Cerebellar nuclear complex (tissue), 1 donor: Measurements from ENCODE around the gene MKNK1.
A peak's percentile ranks its signal among the peaks of the same experiment; 100 is the strongest.
"Not testable (repeated sequence)": the region's sequence is repeated elsewhere in the genome, so short reads cannot be mapped to it uniquely, and the experiment has no call there.

Source experiments
- DNase-seq, 2 experiments: peaks; one replicate each; lab custom pipeline; 2025; lab: John Stamatoyannopoulos, UW

The MKNK1 gene

DNA sequence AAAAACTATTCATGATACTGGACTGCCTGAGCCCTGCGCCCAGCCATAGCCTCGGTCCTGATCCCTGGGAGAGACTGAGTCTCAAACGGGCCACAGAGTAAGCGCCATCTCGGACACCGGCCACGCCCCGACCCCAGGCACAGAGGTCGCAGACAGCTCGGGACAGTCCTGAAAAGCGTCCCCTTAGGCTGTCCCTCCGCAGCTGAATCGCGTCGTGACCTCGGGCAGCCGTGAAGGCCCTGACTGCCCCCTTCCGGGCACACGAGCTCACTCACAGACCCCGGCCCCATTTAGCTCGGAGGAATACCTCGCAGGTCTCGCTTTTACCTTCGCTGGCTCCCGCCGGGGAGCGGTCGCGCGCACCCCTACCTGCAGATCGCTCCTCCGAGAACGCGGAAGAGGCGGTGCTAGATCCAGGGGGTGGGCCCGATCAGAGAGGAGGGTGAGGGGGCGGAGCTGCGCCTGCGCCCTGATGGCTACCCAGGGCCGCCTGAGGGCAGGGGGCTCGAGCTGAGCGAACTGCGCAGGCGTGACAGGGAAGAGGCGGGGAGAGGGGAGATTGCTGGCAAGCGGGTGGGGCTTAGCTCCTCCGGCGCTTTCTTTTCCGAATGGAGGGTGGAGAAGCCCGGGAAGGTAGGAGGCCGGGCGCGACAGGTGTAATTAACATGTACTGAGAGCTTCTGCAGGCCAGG, at the start of gene MKNK1:
Gene MKNK1, minus strand, starts transcription at position 411 of the 692 bp plus-strand sequence. CDS start 20,941 bp downstream, outside the sequence.
- peak; percentile 84 to 92 for DNase-seq

DNA sequence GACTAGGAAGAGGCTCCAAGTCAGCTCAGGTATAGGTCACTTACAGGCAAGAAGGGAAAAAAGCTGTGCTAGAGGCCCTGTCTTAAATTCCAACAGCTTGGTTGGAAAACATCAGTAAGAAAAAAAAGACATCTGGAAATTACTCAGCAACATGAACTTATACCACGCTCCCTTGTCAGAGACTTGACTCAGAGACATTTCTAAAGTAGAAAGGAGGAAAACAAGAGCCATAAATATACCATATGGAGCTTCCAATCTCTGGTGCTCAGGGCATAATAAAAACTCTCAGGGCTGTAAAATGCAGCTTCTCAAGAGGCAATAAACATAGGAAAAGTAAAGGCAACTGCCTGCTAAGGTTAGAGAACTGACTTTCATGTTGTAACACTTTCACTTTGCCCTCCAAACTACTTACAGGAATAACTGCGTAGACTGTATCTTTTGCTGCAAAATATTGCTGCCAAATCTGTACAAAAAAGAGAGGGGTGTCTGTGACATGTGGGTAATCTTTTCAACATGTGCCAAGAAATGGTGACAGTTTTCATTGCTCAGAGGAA, 49.4 kb upstream of the MKNK1 start:
- no peak for DNase-seq

DNA sequence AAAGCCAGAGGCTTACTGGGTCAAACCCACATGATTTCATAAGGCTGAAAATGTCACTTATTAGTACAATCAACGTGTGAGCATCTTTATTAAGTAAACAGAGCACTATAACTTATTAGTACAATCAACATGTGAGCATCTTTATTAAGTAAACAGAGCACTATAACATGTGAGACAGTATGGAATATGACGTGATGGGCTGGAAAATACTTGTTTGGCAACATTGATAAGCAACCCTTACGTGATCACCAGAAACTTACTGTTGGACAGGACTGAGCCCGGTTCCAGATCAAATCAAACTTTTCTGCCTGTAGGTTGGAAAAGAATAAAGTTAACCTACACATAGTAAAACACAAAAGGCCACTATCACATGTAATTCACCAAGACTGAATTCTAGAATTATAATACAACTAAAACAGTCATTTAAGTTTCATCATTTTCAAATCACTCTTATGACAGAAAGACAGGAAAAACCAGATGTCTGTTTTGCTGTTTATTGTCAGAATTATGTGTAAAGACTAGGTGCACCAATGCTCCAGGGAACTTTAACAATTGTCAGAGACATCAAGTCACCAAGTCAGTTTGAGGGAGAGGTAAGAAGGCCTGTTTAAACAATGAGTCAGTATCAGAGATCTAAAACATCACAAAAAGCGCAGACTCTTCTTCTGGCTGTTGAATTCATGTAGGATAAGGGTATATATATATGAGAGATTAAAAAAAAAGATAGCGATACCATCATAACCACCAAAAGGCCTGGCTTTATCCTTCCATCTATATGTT, 48.4 kb upstream of the MKNK1 start:
- DNase-seq = no peak

DNA sequence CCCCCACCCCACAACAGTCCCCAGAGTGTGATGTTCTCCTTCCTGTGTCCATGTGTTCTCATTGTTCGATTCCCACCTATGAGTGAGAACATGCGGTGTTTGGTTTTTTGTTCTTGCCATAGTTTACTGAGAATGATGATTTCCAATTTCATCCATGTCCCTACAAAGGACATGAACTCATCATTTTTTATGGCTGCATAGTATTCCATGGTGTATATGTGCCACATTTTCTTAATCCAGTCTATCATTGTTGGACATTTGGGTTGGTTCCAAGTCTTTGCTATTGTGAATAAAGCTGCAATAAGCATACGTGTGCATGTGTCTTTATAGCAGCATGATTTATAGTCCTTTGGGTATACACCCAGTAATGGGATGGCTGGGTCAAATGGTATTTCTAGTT, 47.1 kb upstream of the MKNK1 start:
- not testable (repeated sequence) for DNase-seq

DNA sequence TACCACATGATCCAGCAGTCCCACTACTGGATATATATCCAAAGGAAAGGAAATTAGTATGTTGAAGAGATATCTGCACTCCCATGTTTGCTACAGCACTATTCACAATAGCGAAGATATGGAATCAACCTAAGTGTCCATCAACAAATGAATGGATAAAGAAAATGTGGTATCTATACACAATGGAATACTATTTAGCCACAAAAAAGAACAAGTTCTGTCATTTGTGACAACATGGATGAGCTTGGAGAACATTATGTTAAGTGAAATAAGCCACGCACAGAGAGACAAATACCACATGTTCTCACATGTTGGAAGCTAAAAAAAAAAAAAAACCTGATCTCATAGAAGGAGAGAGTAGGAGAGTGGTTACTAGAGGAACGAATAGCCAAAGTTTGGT, 46.4 kb upstream of the MKNK1 start:
- DNase-seq = no peak

DNA sequence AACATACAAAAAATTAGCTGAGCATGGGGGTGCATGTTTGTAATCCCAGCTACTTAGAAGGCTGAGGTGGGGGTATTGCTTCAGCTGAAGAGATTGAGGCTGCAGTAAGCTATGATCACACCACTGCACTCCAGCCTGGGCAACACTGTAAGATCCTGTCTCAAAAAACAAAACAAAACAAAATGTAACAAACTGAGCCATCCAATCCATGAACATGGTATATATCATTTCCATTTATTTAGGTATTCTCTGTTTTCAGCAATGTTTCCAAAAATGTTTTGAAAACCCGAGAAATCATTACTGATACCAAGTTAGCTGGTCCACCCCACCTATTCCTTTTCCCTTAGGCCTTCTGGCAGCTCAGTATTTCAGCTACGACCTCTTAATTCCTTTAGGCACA, 45.7 kb upstream of the MKNK1 start:
- DNase-seq = no peak

DNA sequence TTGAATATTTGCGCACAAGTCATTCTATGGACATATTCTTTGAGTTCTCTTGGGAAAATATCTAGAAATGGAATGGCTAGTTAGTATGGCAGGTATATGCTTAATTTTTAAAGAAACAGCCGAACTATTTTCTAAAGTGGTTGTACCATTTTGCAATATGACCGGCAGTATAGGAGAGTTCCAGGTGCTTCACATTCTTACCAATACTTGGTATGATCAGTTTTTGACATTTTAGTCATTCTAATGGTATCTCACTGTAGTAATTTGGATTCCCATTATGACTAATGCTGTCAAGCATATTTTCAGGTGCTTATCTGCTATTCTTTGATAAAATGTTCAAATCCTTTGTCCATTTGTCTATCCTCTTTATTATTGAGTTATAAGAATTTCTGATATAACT, 43.5 kb upstream of the MKNK1 start:
- no peak for DNase-seq

DNA sequence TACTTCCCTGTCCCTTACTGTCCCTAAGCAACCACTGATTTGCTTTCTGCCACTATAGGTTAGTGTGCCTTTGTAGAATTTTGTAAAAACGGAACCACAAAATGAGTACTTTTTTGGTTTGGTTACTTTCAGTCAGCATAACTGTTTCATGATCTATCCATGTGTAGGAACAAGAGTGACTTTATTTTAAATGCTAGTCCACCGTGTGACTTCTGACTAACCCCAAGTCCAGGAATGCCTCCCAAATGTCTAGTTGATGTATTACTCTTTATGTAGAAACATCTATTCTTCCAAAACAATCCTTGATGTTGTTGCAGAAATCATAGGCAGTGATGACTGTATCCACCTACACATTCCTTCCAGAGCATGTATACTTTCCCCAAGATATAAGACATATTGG, 42.8 kb upstream of the MKNK1 start:
- no peak for DNase-seq

DNA sequence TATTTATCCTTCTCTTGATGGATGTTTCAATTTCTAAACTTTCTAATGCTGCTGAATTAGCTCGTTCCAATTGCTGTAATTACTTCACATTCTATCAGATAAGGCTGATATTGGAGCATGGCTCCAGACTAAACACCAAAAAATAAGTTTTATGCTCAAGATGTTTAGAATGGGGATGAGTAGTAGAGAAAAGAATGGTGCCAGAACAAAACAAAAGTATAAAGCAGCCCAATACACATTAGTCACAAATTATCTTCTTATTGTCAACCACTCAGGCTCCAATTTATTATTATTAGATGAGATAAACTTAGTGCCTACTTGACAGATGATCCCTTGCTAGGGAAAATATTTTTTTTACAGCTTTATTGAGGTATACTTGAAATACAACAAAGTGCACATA, 42.3 kb upstream of the MKNK1 start:
- no peak for DNase-seq

DNA sequence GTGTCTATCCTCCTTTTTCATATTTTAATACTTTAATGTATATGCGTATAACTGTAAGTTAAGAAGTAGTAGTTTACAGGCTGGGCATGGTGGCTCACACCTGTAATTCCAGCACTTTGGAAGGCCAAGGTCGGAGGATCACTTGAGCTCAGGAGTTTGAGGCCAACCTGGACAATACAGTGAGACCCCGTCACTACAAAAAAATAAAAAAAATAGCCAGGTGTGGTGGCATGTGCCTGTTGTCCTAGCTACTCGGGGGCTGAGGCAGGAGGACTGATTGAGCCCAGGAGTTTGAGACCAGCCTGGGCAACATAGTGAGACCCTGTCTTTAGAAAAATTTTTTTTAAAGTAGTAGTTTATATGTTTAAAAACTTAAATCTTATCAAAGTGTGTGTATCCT, 41.7 kb upstream of the MKNK1 start:
- no peak for DNase-seq

DNA sequence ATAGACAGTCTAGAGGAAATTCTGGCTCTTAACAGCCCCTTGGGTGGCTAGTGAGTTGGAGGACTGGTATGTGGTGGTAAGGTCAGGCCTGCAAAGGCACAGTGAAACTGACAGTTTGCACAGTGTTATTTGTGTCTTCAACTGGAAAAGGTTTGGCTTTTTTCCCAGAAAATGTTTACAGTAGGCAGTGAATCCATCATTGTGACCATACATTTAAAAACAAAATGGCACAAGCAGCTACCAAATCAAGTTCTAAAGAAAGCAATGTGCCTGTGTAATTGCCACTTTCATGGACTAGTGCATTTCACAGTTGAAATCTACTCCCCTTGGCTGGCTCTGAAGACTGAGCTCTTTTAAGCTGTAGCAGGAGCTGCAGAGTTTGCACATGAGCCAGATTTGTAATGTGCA, 39.3 kb upstream of the MKNK1 start:
- DNase-seq = peak in 1 of 2 experiments; percentile 36

DNA sequence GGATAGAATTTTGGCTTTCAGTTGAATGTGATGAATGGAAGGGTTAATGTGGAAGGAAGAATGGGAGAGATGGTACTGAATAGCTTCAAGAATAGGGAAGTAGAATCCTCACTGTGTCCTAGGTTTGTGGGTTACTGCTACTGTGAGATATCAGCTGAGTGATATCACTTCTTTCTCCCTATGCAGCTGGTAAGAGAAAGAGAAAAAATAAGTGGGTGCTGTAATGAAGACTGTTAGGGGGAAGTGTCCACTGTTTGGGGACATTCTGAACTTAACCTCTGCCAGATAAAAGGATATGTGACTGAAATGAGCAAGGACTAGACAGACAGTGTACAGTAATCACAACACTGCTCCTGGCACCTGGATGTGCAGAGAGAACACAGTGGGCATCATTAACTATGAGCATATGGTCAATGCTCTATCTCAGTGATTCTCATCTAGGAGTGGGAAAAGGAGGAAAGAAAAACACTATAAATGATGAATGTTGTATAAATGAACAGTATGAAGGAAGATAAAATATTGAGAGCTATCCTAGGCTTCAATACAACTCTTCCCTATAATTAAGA, 38.1 kb upstream of the MKNK1 start:
- DNase-seq = peak in 1 of 2 experiments; percentile 10

DNA sequence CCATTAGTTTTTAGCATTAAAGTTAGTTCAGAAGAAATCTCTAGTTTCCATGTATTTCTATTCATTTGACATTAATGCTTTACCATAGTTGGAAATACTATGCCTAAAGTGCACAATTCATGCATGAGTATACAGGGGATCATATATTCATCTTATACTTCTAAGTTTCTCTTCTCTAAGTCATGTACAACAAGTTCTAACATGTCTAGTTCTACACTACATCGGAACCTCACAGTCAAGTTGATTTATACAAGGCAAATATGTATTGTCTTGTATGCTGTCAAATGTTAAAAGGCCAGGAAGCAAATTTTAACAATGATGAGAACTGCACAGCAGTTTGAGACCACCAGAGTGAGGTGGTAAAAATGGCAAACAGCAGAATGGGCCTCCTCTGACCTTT, 35.5 kb upstream of the MKNK1 start:
- DNase-seq = no peak

DNA sequence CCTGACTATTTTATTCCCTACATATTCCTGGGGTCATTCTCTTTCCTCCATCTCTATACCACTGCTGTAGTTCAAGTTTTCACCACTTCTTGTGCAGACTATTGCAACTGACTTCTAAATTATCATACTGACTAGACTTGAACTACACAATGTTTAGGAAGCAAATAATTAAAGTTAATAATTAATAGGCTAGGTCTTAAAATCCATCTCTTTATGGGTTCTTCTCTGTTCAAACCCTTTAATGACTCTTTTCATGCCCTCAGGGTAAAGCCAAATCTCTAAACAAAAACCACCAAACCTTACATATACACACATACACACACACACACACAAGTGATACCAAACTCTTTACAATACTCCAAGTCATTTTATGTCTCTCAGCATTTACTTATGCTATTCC, 34.9 kb upstream of the MKNK1 start:
- DNase-seq = no peak

DNA sequence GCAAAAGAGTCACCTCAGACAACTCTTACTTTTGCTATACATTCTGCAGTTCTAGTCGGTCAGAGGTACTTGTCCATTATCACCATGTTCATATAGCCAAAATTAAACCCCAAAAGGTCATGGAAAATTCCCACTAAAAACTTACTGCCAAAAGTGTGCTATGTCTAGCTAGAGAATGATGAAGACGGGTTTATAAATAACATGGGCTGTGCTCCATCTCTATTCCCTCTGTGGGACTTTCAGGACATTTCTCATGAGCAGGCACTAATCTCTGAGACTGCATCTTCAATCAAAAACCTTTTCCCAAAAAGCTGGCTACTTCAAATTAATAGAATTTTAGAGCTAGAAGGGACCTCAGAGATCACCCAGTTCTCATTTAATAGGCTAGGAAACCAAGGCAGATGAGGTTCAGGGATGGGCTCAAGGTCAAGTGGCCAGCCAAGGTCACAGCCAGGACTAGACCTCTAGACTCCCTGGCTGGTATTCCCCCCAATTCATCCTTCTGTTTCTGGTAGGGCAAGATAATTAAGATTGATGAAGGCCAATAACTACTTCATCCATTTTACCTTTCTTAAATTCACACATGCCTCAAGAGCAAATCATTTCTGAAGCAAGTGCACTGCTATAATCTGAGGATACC, 33.5 kb upstream of the MKNK1 start:
- DNase-seq = no peak

DNA sequence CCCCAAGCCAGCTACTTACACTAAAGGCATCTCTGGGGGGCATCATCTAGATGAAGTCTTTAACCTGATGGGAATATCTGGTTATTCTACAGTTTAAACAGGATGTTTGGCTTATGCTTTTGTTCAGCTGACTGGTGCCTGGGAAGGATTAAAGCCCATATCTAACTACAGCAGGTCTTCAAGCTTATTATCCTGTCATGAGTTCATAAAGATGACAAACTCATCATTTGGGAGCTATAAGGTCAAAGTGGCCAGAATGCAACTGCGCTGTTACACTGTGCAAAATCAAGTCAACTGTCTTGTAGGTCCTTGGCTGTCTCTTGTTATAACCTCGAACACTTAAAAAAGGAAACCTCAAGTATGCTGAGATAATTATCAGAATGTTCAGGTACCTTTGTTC, 31.1 kb upstream of the MKNK1 start:
- no peak for DNase-seq

DNA sequence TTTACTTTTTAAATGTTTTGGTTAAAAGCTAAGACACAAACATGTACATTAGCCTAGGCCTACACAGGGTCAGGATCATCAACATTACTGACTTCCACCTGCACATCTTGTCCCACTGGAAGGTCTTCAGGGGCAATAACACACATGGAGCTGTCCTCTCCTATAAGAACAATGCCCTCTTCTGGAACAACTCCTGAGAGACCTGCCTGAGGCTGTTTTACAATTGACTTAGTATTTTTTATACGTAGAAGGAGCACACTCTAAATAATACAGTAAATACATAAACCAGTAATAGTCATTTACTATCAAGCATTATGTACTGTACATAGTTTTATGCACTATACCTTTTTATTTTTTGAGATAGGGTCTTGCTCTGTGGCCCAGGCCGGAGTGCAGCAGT, 26.7 kb upstream of the MKNK1 start:
- DNase-seq = no peak

DNA sequence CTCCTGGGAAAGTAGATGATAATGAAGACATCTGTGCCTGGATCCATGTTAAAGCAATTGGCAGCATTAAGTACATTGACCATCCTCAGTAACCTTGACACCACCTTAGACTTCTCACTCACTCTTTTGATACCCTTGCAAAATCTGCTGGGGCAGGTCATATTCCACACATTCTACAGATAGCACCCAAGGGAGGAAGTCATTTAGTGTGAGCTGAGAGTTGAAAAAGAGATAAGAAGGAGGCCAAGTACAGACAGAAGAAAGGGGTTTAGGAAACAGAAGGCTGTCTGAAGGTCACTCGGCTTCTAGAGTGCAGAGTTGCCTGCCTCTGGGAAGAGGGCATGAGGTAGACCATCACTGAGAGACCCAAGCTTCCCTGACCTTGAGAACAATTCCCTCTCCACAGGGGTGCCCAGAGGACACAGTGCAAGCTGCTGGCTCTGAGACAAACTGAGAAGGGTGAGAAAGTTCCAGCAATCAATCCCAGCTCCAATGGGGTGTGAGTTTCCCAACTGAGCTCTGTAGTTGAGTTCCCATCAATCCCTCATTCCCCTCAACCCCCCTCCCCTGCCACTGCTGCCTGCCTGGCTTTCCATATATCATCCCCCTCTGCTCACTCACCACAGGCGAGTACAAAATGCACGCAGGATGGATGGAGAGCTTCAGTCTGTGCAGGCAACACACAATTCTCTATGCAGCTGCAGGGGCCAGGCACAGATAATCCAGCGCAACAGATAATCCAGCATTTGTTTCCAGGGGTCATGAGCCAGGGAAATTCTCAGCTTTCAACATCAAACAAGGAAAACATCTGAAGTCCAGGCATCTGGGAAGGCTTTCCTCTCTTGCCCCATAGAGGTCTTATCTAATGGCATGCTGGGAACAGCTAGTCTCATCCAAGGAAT, 19.9 kb upstream of the MKNK1 start:
- no peak for DNase-seq

DNA sequence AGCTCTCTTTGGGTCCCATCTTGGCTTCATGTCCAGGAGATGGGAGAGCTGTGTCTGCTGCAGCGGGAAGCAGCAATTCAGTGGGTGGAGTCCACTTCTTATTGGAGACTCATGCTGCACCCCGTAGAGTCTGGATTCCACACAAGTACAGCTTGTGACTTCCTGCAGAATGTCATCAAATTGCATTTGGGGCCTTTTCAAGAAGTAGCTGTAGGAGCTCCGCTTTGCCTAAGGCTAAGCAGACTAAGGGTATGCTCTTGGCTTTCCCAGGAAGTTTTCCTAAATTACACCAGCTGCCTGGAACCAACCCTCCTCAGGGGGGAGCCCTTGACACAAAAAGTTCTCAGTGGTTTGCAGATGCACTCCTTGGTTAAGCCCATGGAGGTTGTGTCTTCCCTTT, 18.3 kb upstream of the MKNK1 start:
- DNase-seq = peak; percentile 12 to 34

DNA sequence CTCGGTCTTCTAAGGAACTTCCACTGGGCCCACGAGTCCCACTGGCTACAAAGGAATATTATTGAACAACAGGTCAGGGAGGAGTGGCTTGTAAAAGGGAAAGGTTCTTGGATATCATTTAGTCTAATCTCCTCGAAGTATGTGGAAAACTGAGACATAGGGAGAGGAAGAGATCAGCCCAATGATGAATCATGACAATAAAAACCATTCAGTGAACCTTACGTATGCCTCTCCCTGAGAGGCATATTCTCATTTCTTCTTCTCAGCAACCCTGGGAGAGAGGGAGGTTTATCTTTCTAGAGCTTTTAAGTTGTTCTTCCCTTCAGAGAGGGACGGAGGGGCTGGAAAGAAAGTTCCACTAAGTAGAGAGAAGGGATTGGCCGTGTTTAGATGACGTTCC, 17.9 kb upstream of the MKNK1 start:
- no peak for DNase-seq

DNA sequence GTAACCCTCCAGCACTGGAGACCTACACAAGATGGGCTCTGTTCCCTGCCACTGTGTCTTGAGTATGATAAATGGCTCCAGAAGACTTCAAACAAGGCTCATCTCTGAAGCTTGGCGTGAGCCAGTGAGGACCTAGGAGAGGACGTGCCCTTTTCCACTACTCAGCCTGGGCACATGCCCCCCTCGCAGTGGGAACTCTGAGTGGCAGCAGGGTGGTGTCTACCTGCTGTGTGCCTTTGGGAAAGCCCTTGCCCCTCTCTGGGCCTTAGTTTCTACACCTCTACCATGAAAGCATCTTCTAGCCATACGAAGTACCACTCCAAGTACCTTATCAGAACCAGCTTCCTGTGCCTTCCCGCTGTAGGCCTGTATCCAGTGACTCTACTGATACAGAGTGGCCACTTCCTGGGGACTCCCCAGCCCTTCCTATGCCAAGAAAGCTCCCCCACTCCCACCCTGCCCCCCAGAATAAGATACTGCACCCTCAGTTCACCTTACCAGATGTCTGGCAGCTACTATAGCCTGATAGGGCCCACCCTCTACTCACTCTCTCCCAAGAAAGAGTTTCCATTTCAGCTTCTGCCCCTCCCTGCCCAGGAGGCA, 15.7 kb upstream of the MKNK1 start:
- no peak for DNase-seq
